Measurements from ENCODE around the gene PLCE1.

Gene PLCE1

DNA sequence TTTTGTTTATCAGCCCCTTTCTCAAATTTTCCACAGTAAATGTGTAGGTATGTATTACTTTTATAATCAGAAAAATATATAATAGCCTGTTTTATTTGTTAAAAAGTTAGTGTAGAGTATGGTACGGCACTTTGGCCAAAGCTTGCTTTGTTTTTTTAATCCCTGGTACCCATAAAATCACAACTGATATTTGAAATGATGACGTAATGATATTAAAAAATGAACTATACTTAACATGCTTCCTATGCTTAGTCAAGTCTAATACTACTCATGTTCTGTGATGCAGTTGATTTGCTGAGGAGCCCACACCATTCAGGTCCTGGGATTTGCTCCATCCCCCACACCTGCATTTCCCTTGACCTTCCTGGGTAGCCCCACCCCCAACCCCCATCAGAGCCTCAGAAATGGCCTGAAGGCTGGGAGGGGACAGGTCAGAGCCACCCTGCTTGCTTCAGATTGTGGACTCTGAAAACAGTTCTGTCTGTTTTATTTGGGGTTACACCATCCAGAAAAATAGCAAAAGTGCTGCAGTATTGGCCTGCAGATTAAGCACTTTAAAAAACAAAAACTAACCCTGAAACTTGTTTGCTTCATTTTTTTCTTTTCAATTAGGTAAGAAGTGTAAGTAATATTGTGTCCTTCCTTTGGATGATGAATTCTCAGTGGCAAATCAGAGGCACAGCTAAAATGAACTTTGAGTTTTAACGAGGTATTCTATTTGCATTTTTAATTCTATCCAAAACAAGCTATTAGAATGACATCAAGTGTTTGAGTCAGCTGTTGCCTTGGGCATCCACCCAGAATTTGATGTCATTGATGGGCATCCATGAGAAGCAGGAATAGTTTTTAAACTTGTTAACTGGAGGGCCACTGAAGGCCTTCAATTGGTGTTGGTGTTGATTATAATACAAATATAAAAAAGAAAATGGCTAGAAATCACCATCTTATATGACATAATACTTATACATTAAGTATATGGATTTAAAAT lies 23.3 kb downstream of the PLCE1 start:
- FAIRE-seq: no peak

DNA sequence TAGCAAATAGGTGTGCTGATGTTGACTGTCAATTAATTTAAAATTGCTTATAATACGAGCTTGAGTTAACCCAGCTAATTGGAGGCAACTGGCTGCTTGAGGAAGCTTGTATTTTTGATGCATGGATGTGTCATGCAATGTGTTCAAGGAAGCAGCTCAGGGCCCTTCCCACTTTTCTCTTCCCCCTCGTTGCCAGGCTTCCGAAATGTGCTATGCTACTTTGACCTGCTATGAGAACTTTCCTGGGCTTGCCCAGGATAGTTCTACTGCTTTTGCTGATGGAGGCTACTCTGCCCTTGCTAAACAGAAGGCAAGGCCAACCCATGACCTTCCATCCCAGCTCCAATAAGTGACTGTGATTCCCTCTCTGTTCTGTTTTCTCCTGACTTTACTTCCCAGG lies 24.4 kb downstream of the PLCE1 start:
- no peak for FAIRE-seq

More for the DNA sequence above, 23.3 kb downstream of the PLCE1 start:
- no peak for DNase-seq (ENCODE audit: low spot score)

DNA sequence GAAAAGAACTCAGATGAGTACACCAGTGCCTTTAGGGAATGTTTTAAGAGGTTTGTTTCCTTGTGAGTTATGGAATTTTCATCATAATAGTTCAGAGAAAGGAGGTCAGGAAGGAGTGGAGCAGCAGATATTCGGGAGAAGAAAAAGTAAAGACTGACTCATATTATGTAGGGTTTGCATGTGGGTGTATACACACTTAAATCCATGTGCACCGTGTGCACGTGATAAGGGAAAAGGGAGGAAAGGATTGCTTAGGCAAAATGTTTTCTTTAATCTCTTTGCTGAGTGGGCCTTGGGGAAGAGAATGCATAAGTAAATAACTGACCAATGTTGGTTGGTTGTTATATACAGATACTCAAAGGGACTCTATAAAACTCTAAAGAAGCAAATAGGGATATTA lies 30.2 kb downstream of the PLCE1 start:
- no peak for FAIRE-seq
- no peak for DNase-seq (ENCODE audit: low spot score)

More for the DNA sequence above, 24.4 kb downstream of the PLCE1 start:
- DNase-seq (ENCODE audit: low spot score): no peak

DNA sequence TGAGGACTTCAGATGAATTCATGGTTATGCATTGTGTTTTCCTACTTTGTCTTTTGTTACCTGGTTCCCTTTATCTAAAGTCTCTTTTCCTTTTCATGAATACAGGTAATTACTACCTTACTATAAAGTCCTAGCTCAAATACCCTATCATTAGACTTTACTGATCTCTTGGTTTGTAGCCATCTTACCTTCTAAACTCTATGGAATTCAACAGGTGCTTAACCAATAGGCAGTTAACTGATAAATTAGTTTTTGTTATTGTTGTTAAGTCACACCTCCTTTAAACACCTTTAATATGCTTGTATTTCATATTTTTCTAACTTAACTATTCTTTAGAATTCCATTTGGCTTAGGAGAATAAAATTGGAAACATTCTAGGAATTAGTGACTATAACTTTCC lies 30.7 kb downstream of the PLCE1 start:
- no peak for FAIRE-seq
- no peak for DNase-seq (ENCODE audit: low spot score)

DNA sequence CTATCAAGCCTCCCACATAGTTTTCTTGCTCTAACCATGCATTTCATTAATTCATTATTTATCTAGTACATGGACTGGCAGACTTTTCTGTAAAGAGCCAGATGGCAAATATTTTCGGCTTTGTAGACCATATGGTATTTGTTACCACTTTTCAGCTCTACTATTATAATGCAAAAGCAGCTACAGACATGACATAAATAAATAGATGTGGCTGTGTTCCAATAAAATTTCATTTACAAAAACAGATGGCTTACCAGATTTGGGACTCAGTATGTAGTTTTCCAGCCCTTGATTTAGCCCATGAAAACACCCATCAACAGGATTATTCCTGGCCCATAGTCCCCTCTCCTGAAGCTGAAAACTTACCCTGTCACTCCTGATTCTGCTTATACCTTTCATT lies 32.1 kb downstream of the PLCE1 start:
- DNase-seq (ENCODE audit: low spot score) (no peak), FAIRE-seq (no peak)

DNA sequence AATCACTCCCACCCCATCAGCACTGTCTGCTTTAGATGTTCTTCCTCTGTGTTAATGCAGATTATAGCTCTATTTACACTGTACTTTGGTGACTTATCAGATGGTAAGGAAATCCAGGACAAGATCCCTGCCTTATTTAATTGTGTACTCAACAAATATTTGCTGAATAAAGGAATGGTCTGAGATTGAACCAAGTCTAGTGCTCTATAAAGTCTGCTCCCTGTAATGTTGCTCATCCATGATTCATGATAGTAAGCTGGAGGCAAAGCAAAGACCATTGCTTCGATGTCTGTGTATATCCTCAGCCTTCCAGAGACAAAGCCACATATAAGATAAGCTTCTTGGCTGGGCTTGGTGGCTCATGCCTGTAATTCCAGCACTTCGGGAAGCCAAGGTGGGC lies 33.5 kb downstream of the PLCE1 start:
- DNase-seq (ENCODE audit: low spot score): no peak

DNA sequence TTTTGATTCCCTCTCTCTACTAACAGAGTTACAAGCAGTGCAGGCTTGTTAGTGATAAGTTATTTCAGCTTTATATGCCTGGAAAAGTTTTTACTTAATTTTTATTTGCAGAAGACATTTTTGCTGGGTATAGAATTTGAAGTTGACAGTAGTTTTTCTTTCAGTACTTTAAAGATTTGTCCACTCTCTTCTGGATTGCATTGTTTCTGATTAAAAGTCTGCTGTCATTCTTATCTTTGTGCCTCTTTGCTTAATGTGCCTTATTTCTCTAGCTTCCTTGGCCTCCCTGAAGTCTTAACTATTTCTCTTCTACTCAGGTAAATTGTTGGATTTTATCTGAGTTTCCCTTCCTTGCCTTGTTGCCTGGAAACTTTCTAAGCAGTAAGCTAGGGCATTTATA lies 36.2 kb downstream of the PLCE1 start:
- no peak for DNase-seq (ENCODE audit: low spot score)
- no peak for FAIRE-seq

More for the DNA sequence above, 33.5 kb downstream of the PLCE1 start:
- no peak for FAIRE-seq

DNA sequence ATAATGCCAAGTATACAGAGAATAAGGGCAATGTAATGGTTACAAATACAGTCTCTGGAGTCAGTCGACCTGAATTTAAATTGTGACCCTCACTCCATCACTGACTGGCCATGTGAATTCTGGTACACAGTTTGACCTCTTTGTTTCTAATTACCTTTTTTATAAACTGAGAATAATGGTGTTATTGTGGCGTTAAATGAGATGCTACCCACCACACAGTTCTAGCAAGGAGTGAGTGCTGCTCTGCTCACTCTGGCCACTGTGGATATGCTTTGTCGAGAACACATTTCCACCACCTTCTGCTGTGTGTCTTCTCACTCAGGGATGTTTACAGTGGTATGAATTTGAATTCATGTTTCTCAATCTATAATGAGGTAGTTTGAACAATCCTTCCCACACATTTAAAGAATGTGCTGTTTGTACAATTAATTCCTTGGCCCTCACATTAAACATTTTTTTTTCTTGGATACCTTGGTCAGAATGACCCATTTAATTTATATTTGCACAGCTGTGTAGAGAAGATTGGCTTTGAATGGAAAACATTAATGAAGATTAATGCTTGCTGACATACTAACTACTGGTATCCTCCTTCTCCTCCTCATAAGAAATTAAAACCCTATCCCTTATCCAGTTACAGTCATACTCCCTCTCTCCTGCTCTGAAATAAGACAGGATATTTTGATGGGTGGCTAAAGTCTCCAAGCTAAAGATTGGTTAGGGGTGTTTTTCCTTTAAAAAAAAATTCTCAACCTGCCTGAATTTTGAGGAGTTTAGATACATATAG lies 42.4 kb downstream of the PLCE1 start:
- DNase-seq (ENCODE audit: low spot score): no peak
- no peak for FAIRE-seq

DNA sequence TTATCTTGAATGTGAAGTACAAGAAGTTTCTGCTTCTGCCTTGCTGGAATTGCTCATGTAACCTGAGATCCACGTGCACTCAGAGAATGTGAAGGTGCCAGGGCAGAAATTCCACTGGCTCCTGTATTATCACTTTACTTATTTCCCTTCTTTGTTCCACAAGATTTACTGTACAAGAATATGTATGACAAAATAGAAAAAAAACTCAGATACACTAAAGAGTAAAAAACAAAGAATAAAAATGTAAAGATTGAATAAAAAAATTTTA lies 43.0 kb downstream of the PLCE1 start:
- no peak for DNase-seq (ENCODE audit: low spot score)
- peak; percentile 64 for FAIRE-seq

DNA sequence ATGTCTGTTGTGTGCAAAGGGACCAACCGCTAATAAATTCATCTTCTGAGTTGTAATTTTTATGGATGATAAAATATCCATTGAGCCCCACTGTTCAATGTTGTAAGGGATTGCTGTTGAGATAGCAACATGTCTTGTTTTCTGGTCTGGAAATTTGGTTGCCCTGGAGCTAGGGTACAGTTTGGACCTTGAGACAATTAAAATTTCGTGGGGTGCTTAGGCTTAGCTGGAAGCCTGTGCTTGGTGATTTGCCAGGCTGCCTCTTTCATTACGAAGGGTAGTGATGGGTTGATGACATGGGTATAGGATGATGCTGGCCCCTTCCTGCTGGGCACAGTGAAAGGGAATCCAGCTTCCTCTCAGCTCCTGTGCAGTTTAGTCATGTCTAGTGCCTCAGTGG lies 43.6 kb downstream of the PLCE1 start:
- no peak for FAIRE-seq
- peak; percentile 46 for DNase-seq (ENCODE audit: low spot score)

DNA sequence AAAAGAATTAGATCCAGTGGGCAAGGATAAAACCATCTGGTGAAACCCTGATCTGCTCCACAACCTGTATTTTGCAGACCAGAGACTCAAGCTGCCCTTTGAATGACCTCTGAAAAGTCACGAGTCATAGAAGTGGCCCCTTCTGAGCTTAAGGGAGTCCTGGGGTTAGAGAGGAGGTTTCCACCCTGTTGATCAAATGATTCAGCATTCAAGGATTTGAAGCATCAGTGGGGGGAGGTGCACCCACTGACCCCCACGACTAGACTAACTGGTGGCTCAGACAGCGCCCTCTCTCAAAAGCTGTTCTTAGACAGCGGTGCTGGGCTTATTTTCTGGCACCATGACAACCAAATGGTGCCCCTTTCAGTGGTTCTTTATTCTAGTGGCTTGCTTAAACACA lies 44.3 kb downstream of the PLCE1 start:
- FAIRE-seq: peak; percentile 96
- peak; percentile 96 for DNase-seq (ENCODE audit: low spot score)

DNA sequence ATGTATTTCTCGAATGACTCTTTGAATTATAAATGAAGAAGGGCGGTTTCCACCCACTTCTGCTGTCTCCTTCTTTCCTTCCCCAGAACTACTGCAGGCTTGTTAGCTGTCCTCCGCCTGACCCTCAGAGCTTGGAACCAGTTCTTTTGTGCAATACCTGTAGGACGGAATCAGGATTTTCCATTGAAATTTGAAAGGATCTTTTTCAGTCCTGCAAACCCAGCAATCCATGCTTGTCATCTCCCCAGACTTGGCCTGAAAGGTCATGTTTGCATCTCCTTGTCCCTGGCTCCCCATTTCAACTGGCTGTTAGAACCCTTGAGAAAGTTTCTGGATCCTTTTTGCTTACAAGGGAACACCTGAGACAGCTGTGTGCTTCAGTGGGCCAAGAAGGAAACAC lies 47.5 kb downstream of the PLCE1 start:
- no peak for DNase-seq (ENCODE audit: low spot score)

DNA sequence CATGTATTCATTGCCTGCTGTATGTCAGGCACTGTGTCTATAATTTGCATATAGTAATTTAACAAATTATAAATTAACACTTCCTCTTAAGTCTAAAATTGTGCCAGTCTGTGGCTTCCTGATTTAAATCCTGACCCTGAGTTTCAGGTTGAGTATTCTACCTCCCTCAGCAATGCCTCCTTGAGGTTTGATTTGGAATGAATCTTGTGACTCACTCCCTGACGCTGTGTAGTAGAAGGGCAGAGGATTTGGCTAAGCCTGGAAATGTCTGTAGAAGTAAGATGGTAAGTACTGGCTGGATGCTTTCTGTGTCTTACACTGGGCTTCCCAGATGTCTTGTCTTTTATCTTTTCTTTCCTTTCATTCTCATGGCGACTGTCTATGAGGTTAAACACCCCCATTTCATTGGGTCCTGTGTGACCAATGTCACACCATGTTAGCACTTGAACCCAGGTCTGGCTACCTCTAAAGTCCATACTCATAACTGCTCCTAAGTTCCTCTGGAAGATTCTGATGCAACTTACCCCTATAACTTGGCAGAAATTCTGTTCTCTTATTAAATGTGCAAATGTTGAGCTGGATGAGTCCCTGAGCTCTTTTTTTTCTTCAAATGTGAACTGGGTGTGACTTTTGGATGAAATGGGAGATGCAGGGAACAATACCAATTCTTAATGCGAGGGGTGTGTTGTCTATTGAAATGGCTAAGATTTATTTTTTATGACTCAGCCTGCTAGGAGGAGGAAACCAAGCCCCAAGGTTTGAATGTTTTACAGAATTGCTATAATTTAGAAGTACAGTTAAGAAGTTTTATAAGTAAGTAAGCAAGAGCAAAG lies 48.5 kb downstream of the PLCE1 start:
- peak; percentile 95 for FAIRE-seq
- peak; percentile 78 for DNase-seq (ENCODE audit: low spot score)

More for the DNA sequence above, 47.5 kb downstream of the PLCE1 start:
- FAIRE-seq: no peak

DNA sequence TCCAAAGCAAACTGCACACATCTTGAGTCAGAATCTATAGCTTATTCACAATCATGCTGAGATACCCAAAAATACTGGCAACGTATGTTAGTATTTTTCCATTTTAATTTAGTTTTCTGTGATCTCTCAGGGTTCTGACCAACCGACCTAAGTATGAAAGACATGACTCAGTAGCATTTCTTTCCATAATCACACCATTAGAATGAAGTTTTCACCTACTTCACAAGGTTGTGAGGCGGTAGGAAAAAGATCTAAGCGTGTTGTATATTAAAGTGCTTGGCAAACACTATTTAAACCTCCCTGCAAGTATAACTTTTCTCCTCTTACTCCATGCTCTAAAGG lies 49.1 kb downstream of the PLCE1 start:
- DNase-seq (ENCODE audit: low spot score) (no peak), FAIRE-seq (no peak)
